Measurements from ENCODE around the gene SLC28A3. TPM values are rescaled to one million over a fixed set of nuclear protein-coding genes. Genes with fewer than 3 reads are reported as not detected.

Gene SLC28A3
- total and polyA plus RNA-seq, 2 of the 8 experiments (the other 6 are each of a cell fraction or from before 2014, with no cell fraction given), result 0.02 TPM; not detected in 1

GRCh38 chr9:84325347-84325973 lies 15.1 kb downstream of the SLC28A3 start:
- H4K5ac ChIP-seq (ENCODE audit: insufficient read length, low read depth, low read length), result no peak overlapping the region
- ChIA-PET POLR2A (ENCODE audit: partially characterized antibody) (no interaction called here), CTCF (ENCODE audit: partially characterized antibody) (interaction anchor here (0.8 to 1.7 kb wide), 3 partner anchors 10 to 991 kb away, joined by 3 to 9 read pairs (median 3); no protein-coding TSS in a partner anchor)
- H3K56ac ChIP-seq (replicated peaks; ENCODE audit: insufficient read length, low read depth, low read length), result no peak overlapping the region
- no peak overlapping the region for H4K8ac ChIP-seq (ENCODE audit: extremely low read depth, insufficient read depth, low read length)
- no peaks in the 10 kb centered on the region for H3K36me3 ChIP-seq (ENCODE audit: control insufficient read depth in 2 of 4, insufficient read depth in 4 of 4, low read length in 3 of 4)
- H3K79me2 ChIP-seq (ENCODE audit: control insufficient read depth in 1 of 2, insufficient read depth in 2 of 2, low read length in 2 of 2), result no peaks in the 10 kb centered on the region
- FAIRE-seq (no peak), DNase-seq (ENCODE audit: low read depth in 1 of 2, low spot score in 2 of 2) (no peak)
- no peak overlapping the region for H3K27ac ChIP-seq (ENCODE audit: low read depth, low read length)
- no peak overlapping the region for H3K18ac ChIP-seq (ENCODE audit: extremely low read depth, low read length)
- no peaks in the 10 kb centered on the region for H3K9me3 ChIP-seq (ENCODE audit: insufficient read depth in 2 of 2, low read depth in 1 of 2, low read length in 1 of 2)
- no peak overlapping the region for H4K91ac ChIP-seq (replicated peaks; ENCODE audit: insufficient read length, low read length)
- H3K4me1 ChIP-seq (replicated peaks in 1 of 4; ENCODE audit: control insufficient read depth in 3 of 4, insufficient read depth in 4 of 4, low read length in 3 of 4), result no peaks in the 10 kb centered on the region
- no peaks in the 10 kb centered on the region; the same call in 1 of the 2 replicates for H3K23me2 ChIP-seq (ENCODE audit: low read depth, low read length)
- no peak overlapping the region for H2BK20ac ChIP-seq (ENCODE audit: low read length)
- H2AK5ac ChIP-seq (ENCODE audit: low read depth, low read length), result no peak overlapping the region
- H3K23ac ChIP-seq (ENCODE audit: insufficient read length), result no peak overlapping the region
- H3K27me3 ChIP-seq (replicated peaks in 1 of 4; ENCODE audit: control insufficient read depth in 3 of 4, extremely low read depth in 1 of 4, insufficient read depth in 3 of 4, low read length in 3 of 4), result no peaks in the 10 kb centered on the region
- H3K4me3 ChIP-seq (ENCODE audit: extremely low read depth in 1 of 4, insufficient read depth in 2 of 4, low read depth in 3 of 4, low read length in 4 of 4), result no peak overlapping the region
- no peak overlapping the region for H2BK5ac ChIP-seq (ENCODE audit: low read depth, low read length)
- no peak overlapping the region for H2BK15ac ChIP-seq (ENCODE audit: low read length)
- H3K9ac ChIP-seq (replicated peaks in 1 of 4; ENCODE audit: extremely low read depth in 1 of 4, low read depth in 3 of 4, low read length in 3 of 4), result no peak overlapping the region
- H3K4ac ChIP-seq (replicated peaks; ENCODE audit: insufficient read length, low read depth, low read length), result no peak overlapping the region
- H2AFZ ChIP-seq (ENCODE audit: low read length), result no peak overlapping the region
- no peaks in the 10 kb centered on the region for H3K79me1 ChIP-seq (ENCODE audit: low read depth, low read length)
- H2BK12ac ChIP-seq (ENCODE audit: low read depth, low read length), result no peak overlapping the region
- no peak overlapping the region for H3K4me2 ChIP-seq (ENCODE audit: insufficient read depth in 1 of 2, low read depth in 2 of 2, low read length in 2 of 2)
- WGBS, 2 experiments (ENCODE audit: extremely low coverage in 1 of 2, insufficient coverage in 1 of 2, insufficient read length in 1 of 2, insufficient replicate concordance in 2 of 2, low coverage in 1 of 2, low lambda C conversion rate in 2 of 2, missing lambda C conversion rate in 1 of 2), result 92% methylated on average over 3 of the region's 3 CpGs; no CpG with 5 or more reads in 1 of the 2 experiments
- H4K20me1 ChIP-seq (replicated peaks in 1 of 2; ENCODE audit: control insufficient read depth in 1 of 2, insufficient read depth in 2 of 2, low read length in 2 of 2), result no peaks in the 10 kb centered on the region
- H3K14ac ChIP-seq (ENCODE audit: insufficient read length), result no peak overlapping the region
- no peak overlapping the region for H2BK120ac ChIP-seq (replicated peaks; ENCODE audit: low read depth, low read length)
